DOHH2 (cell line): ENCODE measurements around the gene PTTG1IP2.

Experiments used
- H3F3A ChIP-seq: fragments of 200-600 bp; sonication (generic), shearing (Covaris generic); 2 replicates; pipeline ENCODE4 v1.6.0; 2016; ENCODE audit warnings: antibody characterized with exemption, mild to moderate bottlenecking; ENCODE audit not compliant: control insufficient read depth, insufficient read depth
- H3K27ac ChIP-seq: fragments of 200-600 bp; sonication (generic); 2 replicates; pipeline ENCODE4 v1.5.1; 2014; ENCODE audit warnings: low read depth, mild to moderate bottlenecking, low read length, moderate library complexity
- H3K27me3 ChIP-seq: fragments of 200-600 bp; sonication (generic); 2 replicates; pipeline ENCODE4 v1.6.1; 2014; ENCODE audit warnings: mild to moderate bottlenecking, low read length, mixed read lengths; ENCODE audit not compliant: control insufficient read depth
- H3K36me3 ChIP-seq: fragments of 200-600 bp; sonication (generic); 2 replicates; pipeline ENCODE4 v1.6.1; 2014; ENCODE audit warnings: mild to moderate bottlenecking, low read length, moderate library complexity, mixed read lengths; ENCODE audit not compliant: control insufficient read depth
- H3K4me1 ChIP-seq: fragments of 200-600 bp; sonication (generic); 2 replicates; pipeline ENCODE4 v1.6.1; 2014; ENCODE audit warnings: mild to moderate bottlenecking, low read length, mixed read lengths; ENCODE audit not compliant: control insufficient read depth
- H3K4me2 ChIP-seq: fragments of 200-600 bp; sonication (generic); 2 replicates; pipeline ENCODE4 v1.6.0; 2014; ENCODE audit warnings: mild to moderate bottlenecking, low read length, moderate library complexity
- H3K4me3 ChIP-seq: fragments of 200-600 bp; sonication (generic); 2 replicates; pipeline ENCODE4 v1.5.1; 2014; ENCODE audit warnings: mild to moderate bottlenecking, low read length, mixed read lengths
- H3K79me2 ChIP-seq: fragments of 200-600 bp; sonication (generic); 2 replicates; pipeline ENCODE4 v1.6.1; 2014; ENCODE audit warnings: mild to moderate bottlenecking, low read length, mixed read lengths; ENCODE audit not compliant: control insufficient read depth
- H3K9me2 ChIP-seq: fragments of 200-600 bp; sonication (generic); replicated peaks from 2 replicates; pipeline ENCODE4 v1.6.1; 2014; ENCODE audit warnings: mild to moderate bottlenecking, low read length, mixed read lengths; ENCODE audit not compliant: control insufficient read depth
- H3K9me3 ChIP-seq: fragments of 200-600 bp; sonication (generic); 2 replicates; pipeline ENCODE4 v1.6.1; 2014; ENCODE audit warnings: antibody characterized with exemption, low read length, mixed read lengths; ENCODE audit not compliant: control insufficient read depth, insufficient read depth
- H4K20me1 ChIP-seq: fragments of 200-600 bp; sonication (generic); 2 replicates; pipeline ENCODE4 v1.6.0; 2014; ENCODE audit warnings: low read depth, mild to moderate bottlenecking, antibody characterized with exemption, low read length, moderate library complexity; ENCODE audit not compliant: control insufficient read depth, insufficient read depth
- CTCF ChIP-seq: fragments of 200-600 bp; sonication (generic); IDR thresholded peaks from one replicate; pipeline ENCODE4 v1.5.1; 2014; ENCODE audit warnings: antibody characterized with exemption, mild to moderate bottlenecking, low read depth, low read length; ENCODE audit not compliant: poor library complexity, severe bottlenecking
- EZH2phosphoT487 ChIP-seq: fragments of 200-600 bp; sonication (generic); IDR thresholded peaks from 2 replicates; pipeline ENCODE4 v1.6.1; 2017; ENCODE audit warnings: borderline replicate concordance, mild to moderate bottlenecking, antibody characterized with exemption, low read length, moderate library complexity, mixed read lengths

PTTG1IP2 gene

GRCh38 chr7:90518630-90519029 lies 49.2 kb downstream of the PTTG1IP2 start:
- Histone ChIP-seq H3F3A (no peaks in the 10 kb centered on the region), H3K27me3 (peaks cover 21% of the 10 kb centered on the region), H3K4me1 (no peaks in the 10 kb centered on the region), H3K4me3 (no peak overlapping the region), H3K27ac (no peak overlapping the region), H3K79me2 (no peaks in the 10 kb centered on the region), H4K20me1 (no peaks in the 10 kb centered on the region), H3K36me3 (no peaks in the 10 kb centered on the region), H3K9me3 (no peaks in the 10 kb centered on the region), H3K4me2 (no peak overlapping the region), H3K9me2 (no peaks in the 10 kb centered on the region)
- TF ChIP-seq EZH2phosphoT487 (no peak), CTCF (no peak)

GRCh38 chr7:90520484-90520883 lies 51.0 kb downstream of the PTTG1IP2 start:
- no peaks in the 10 kb centered on the region for H3F3A ChIP-seq
- H3K4me3 ChIP-seq: no peak overlapping the region
- no peak overlapping the region for H3K27ac ChIP-seq
- H3K4me1 ChIP-seq: no peaks in the 10 kb centered on the region
- H3K27me3 ChIP-seq: peaks cover 16% of the 10 kb centered on the region
- no peaks in the 10 kb centered on the region for H3K36me3 ChIP-seq
- no peaks in the 10 kb centered on the region for H4K20me1 ChIP-seq
- H3K9me2 ChIP-seq: no peaks in the 10 kb centered on the region
- no peaks in the 10 kb centered on the region for H3K79me2 ChIP-seq
- no peak overlapping the region for H3K4me2 ChIP-seq
- no peaks in the 10 kb centered on the region for H3K9me3 ChIP-seq
- TF ChIP-seq EZH2phosphoT487: no peak
- TF ChIP-seq CTCF: peak; percentile 65

- no peaks in the 10 kb centered on the region for H3K9me2 ChIP-seq
- H3K27ac ChIP-seq: no peak overlapping the region
- H3F3A ChIP-seq: no peaks in the 10 kb centered on the region
- no peaks in the 10 kb centered on the region for H3K9me3 ChIP-seq
- no peak overlapping the region for H3K4me2 ChIP-seq
- H3K36me3 ChIP-seq: no peaks in the 10 kb centered on the region
- H3K4me3 ChIP-seq: no peak overlapping the region
- peaks cover 9% of the 10 kb centered on the region; the same call in 1 of the 2 replicates for H3K27me3 ChIP-seq
- H3K79me2 ChIP-seq: no peaks in the 10 kb centered on the region
- TF ChIP-seq EZH2phosphoT487 (no peak), CTCF (no peak)
- no peaks in the 10 kb centered on the region for H3K4me1 ChIP-seq
- no peaks in the 10 kb centered on the region for H4K20me1 ChIP-seq
Observed at GRCh38 chr7:90530263-90530662, 60.8 kb downstream of the PTTG1IP2 start.
